HG03066 (cell line): ENCODE data around the gene ZNF581.
A peak's percentile ranks its signal among the peaks of the same experiment; 100 is the strongest.

Experiments used
- ATAC-seq: cut with Tn5 transposase; IDR thresholded peaks from one replicate; pipeline ENCODE4 v1.9.1; 2021; ENCODE audit warnings: low read depth; ENCODE audit not compliant: unreplicated experiment

ZNF581 gene

GRCh38 chr19:55677572-55678028 lies 34.2 kb downstream of the ZNF581 start:
- no peak for ATAC-seq

- ATAC-seq, result peak; percentile 68
Measured at GRCh38 chr19:55678121-55678671, 34.7 kb downstream of the ZNF581 start.

- no peak for ATAC-seq
Measured at GRCh38 chr19:55679343-55680257, 36.2 kb downstream of the ZNF581 start.

- no peak for ATAC-seq
Measured at GRCh38 chr19:55680339-55681130, 37.1 kb downstream of the ZNF581 start.

GRCh38 chr19:55681131-55682092 lies 38.0 kb downstream of the ZNF581 start:
- ATAC-seq, result no peak

GRCh38 chr19:55683449-55684261 lies 40.2 kb downstream of the ZNF581 start:
- no peak for ATAC-seq

- no peak for ATAC-seq
Measured at GRCh38 chr19:55684946-55685681, 41.7 kb downstream of the ZNF581 start.

- ATAC-seq, result no peak
Measured at GRCh38 chr19:55685776-55686175, 42.3 kb downstream of the ZNF581 start.

- ATAC-seq, result no peak
Measured at GRCh38 chr19:55686311-55687050, 43.0 kb downstream of the ZNF581 start.

GRCh38 chr19:55687281-55688201 lies 44.1 kb downstream of the ZNF581 start:
- no peak for ATAC-seq

- no peak for ATAC-seq
Measured at GRCh38 chr19:55688422-55689218, 45.2 kb downstream of the ZNF581 start.

GRCh38 chr19:55689411-55690108 lies 46.1 kb downstream of the ZNF581 start:
- no peak for ATAC-seq

- no peak for ATAC-seq
Measured at GRCh38 chr19:55690109-55690768, 46.8 kb downstream of the ZNF581 start.

GRCh38 chr19:55690769-55691545 lies 47.5 kb downstream of the ZNF581 start:
- ATAC-seq, result no peak
